ENCODE results near the gene PNPLA6.

The PNPLA6 gene

DNA sequence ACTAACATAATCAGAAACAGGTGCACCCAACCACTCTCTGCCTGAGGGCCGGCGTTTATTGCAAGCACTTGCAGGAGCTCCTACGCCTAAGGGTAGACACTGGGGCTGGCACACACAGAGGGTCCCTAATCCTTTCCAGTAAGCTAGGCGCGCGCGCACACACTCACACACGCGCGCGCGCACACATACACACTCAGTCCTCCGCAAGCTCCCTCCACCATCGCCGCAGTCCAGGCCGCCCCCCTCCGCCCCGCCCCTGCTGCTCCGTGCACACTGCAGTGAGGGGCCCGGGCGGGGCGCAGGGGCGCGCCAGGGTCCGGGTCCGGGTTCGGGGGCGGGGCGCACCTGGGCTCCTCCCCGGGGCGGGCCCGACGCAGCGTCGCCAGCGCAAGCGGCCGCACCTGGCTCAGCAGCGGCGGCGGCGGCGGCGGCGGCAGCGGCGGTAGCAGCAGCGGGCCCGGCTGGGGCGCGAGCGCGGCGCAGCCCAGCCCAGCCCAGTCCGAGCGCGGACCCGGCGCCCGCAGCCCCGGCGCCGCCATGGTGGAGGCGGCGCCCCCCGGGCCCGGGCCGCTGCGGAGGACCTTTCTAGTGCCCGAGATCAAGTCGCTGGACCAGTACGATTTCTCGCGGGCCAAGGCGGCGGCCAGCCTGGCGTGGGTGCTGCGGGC, 60.1 kb downstream of the PNPLA6 start, which contains the start of gene CAMSAP3:
TSS of gene CAMSAP3 (plus strand) at position 398 of the 668 bp plus-strand sequence. CDS start at position 538, 140 bp downstream.
- in situ Hi-C loops (cut with MboI; ENCODE audit: low sequenced_read_pairs, unreplicated experiment), result no loop called here
- DNase-seq (ENCODE audit: low spot score), result peak; percentile 85

DNA sequence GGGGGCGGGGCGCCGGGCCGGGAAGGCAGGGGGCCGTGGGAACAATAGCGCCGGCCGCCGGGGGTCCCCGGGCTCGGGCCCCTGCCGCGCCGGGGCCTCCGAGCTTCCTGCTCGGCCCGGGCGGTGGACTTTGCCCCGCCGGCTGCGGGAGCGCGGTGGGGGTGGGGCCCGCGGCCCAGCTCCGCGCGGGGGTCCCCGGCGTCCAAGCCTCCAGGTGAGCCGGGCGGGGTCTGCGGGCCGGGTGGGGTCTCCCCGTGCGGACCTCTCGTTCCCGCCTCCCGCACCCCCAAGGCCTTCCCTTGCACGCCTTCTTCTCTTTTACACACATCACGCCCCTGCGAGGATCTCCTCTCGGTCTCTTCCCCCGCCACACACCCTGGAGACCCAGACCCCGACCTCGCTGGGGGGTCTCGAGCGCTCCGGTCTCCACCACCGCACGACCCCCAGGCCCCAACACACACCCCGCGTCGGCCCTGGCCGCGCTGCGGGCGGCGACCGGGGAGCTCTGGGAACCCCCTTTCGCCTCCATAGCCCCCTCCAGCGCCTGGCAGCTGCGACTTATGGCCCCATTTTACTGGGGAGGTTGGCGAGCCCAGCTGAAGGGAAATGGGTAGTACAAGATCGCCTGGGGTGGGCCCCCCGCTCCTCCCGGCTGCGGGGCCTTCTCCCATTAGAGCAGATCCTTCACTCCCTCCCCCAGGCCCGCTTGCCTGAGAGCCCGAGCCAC, 60.9 kb downstream of the PNPLA6 start:
- in situ Hi-C loops (cut with MboI; ENCODE audit: low sequenced_read_pairs, unreplicated experiment), result no loop called here
- TF ChIP-seq CTCF (IDR thresholded peaks at IDR 0.05; ENCODE audit: borderline replicate concordance, control extremely low read depth, extremely low read depth, insufficient read depth, missing control alignments), result no peak
- DNase-seq (ENCODE audit: low spot score), result peak; percentile 64

More for the DNA sequence above, 60.1 kb downstream of the PNPLA6 start, which contains the start of gene CAMSAP3:
- TF ChIP-seq CTCF (IDR thresholded peaks at IDR 0.05; ENCODE audit: borderline replicate concordance, control extremely low read depth, extremely low read depth, insufficient read depth, missing control alignments), result no peak

DNA sequence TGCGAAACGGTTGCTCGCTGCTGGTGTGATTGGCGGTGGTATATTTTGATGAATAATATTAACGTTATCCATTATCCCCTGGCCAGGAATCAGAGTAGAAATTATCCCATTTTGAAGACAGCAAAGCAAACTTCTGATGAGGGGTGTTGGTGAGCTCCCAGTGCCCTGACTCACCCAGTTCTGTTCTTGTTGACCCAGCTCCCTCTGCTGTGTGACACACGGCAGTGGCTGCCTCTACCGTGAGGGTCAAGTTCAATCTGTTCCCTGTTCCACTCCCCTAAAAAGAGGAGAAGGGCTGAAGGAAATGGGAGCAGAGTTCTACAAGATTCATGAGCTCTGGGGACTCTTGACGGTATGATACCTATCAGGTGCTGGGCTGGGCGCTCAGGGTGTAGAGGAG, 62.2 kb downstream of the PNPLA6 start:
- TF ChIP-seq CTCF (IDR thresholded peaks at IDR 0.05; ENCODE audit: borderline replicate concordance, control extremely low read depth, extremely low read depth, insufficient read depth, missing control alignments), result no peak
- DNase-seq (ENCODE audit: low spot score), result no peak
- in situ Hi-C loops (cut with MboI; ENCODE audit: low sequenced_read_pairs, unreplicated experiment), result no loop called here

GRCh38 chr19:7598180-7598579, 62.7 kb downstream of the PNPLA6 start:
- in situ Hi-C loops (cut with MboI; ENCODE audit: low sequenced_read_pairs, unreplicated experiment), result no loop called here
- DNase-seq (ENCODE audit: low spot score), result no peak
- TF ChIP-seq CTCF (IDR thresholded peaks at IDR 0.05; ENCODE audit: borderline replicate concordance, control extremely low read depth, extremely low read depth, insufficient read depth, missing control alignments), result no peak

DNA sequence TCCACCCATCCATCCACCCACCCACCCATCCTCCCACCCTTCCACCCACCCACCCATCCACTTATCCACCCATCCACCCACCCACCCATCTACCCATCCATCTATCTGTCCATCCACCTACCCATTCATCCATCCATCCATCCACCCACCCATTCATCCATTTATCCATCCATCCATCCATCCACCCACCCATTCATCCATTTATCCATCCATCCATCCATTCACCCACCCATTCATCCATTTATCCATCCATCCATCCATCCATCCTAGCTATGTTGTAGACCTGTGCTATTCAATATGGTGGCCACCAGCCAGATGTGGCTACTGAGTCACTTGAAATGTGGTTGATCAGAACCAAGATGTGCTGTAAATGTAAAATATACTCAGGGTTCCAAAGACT, 65.2 kb downstream of the PNPLA6 start:
- no peak for DNase-seq (ENCODE audit: low spot score)
- in situ Hi-C loops (cut with MboI; ENCODE audit: low sequenced_read_pairs, unreplicated experiment), result no loop called here
- no peak for TF ChIP-seq CTCF (IDR thresholded peaks at IDR 0.05; ENCODE audit: borderline replicate concordance, control extremely low read depth, extremely low read depth, insufficient read depth, missing control alignments)

DNA sequence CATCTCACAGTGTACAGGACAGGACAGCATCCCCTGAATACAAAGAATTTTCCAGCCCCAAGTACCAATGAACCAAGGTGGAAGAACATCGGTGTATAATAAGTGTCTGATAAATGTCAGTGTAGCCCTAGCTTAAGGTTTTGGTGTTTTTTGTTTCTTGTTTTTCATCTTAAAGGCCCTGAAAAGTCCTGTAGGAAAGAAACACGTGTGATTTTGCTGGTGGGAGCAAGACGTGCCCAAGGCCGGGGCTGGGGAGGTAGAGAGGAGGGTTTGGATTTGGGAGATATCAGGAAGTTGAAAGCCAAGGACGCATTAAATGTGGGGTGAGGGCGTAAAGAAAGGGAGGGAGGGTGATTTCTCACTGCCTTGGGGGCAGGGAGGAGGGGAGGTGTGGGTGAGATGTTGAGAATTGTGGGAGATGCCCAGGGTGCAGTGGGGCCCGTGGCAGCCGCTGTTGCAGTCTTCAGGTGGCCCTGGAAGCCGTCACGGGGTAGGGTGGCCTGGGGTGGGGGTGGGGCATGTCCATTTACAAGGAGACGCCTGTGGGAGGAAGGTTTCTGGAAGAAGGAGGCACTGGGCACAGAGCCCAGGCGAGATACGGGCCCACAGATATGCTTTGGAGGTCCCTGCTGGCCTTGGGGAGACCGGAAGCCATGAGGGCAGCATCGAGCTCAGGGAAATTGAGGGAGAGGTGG, 66.9 kb downstream of the PNPLA6 start:
- in situ Hi-C loops (cut with MboI; ENCODE audit: low sequenced_read_pairs, unreplicated experiment), result no loop called here
- no peak for TF ChIP-seq CTCF (IDR thresholded peaks at IDR 0.05; ENCODE audit: borderline replicate concordance, control extremely low read depth, extremely low read depth, insufficient read depth, missing control alignments)
- DNase-seq (ENCODE audit: low spot score), result no peak
